Measurements from ENCODE around the gene CCL4L2.

DNA sequence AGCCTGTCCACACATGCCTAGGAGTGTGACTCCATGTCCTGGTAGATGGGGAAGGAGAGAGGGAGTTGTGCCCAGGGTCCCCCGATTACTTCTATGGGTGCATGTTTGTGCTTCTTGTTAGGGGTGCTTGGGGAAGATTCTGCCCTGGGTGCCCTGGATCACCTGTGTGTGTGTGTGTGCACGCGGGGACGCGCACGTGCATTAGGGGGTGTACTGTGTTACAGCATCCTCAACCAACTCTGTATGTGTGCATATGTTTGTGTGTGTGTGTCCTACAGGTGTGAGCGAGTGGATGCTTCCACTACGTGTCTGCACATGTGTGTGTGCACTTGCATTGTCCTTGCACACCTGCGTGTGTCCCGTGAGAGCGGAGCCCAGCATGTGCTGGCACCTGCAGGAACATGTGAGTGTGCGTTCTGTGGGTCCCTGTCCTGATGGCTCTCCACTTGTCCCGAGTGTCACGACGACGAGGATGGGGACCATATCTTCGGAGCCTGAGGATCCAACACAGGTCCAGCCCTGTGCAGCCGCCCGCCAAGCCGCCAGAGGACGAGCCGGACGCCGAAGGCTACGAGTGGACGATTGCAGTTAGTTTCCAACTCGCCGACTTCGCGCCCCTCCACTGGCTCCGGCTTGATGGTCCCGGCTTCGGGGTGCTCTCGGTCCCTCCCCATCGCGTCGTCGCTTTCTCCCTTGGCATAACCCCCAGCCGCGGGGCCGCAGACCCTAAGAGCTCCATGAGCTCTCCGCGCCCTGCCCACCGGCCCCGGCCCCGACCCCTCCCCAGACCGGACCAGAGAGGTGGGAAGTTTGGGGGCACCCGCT is 28.5 kb upstream of the CCL4L2 start:
- TF ChIP-seq POLR2AphosphoS5 (IDR thresholded peaks at IDR 0.05; ENCODE audit: low read depth, low read length) (no peak), TCF7L2 (IDR thresholded peaks at IDR 0.05; ENCODE audit: low read depth, low read length) (no peak)
- TF ChIP-seq, protein P1, sequence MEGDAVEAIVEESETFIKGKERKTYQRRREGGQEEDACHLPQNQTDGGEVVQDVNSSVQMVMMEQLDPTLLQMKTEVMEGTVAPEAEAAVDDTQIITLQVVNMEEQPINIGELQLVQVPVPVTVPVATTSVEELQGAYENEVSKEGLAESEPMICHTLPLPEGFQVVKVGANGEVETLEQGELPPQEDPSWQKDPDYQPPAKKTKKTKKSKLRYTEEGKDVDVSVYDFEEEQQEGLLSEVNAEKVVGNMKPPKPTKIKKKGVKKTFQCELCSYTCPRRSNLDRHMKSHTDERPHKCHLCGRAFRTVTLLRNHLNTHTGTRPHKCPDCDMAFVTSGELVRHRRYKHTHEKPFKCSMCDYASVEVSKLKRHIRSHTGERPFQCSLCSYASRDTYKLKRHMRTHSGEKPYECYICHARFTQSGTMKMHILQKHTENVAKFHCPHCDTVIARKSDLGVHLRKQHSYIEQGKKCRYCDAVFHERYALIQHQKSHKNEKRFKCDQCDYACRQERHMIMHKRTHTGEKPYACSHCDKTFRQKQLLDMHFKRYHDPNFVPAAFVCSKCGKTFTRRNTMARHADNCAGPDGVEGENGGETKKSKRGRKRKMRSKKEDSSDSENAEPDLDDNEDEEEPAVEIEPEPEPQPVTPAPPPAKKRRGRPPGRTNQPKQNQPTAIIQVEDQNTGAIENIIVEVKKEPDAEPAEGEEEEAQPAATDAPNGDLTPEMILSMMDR (IDR thresholded peaks at IDR 0.05) = no peak
- TF ChIP-seq, protein P2, sequence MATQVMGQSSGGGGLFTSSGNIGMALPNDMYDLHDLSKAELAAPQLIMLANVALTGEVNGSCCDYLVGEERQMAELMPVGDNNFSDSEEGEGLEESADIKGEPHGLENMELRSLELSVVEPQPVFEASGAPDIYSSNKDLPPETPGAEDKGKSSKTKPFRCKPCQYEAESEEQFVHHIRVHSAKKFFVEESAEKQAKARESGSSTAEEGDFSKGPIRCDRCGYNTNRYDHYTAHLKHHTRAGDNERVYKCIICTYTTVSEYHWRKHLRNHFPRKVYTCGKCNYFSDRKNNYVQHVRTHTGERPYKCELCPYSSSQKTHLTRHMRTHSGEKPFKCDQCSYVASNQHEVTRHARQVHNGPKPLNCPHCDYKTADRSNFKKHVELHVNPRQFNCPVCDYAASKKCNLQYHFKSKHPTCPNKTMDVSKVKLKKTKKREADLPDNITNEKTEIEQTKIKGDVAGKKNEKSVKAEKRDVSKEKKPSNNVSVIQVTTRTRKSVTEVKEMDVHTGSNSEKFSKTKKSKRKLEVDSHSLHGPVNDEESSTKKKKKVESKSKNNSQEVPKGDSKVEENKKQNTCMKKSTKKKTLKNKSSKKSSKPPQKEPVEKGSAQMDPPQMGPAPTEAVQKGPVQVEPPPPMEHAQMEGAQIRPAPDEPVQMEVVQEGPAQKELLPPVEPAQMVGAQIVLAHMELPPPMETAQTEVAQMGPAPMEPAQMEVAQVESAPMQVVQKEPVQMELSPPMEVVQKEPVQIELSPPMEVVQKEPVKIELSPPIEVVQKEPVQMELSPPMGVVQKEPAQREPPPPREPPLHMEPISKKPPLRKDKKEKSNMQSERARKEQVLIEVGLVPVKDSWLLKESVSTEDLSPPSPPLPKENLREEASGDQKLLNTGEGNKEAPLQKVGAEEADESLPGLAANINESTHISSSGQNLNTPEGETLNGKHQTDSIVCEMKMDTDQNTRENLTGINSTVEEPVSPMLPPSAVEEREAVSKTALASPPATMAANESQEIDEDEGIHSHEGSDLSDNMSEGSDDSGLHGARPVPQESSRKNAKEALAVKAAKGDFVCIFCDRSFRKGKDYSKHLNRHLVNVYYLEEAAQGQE (IDR thresholded peaks at IDR 0.05; ENCODE audit: insufficient read depth in 1 of 2, low read depth in 2 of 2, low read length in 1 of 2) = no peak

All from Panc1 (cell line).